ENCODE results near the gene DNASE1L3.

DNASE1L3 gene

GRCh38 chr3:58215317-58216025, 4.7 kb upstream of the DNASE1L3 start:
- no peak for DNase-seq (ENCODE audit: low read depth, low spot score)
- POLR2A ChIA-PET = interaction anchor here (0.7 kb wide), 1 partner anchor 19 kb away, joined by 3 read pairs; no protein-coding TSS in a partner anchor
- H3K4me3 ChIP-seq (ENCODE audit: low read depth, low read length) = no peak overlapping the region
- TF ChIP-seq, protein P1, sequence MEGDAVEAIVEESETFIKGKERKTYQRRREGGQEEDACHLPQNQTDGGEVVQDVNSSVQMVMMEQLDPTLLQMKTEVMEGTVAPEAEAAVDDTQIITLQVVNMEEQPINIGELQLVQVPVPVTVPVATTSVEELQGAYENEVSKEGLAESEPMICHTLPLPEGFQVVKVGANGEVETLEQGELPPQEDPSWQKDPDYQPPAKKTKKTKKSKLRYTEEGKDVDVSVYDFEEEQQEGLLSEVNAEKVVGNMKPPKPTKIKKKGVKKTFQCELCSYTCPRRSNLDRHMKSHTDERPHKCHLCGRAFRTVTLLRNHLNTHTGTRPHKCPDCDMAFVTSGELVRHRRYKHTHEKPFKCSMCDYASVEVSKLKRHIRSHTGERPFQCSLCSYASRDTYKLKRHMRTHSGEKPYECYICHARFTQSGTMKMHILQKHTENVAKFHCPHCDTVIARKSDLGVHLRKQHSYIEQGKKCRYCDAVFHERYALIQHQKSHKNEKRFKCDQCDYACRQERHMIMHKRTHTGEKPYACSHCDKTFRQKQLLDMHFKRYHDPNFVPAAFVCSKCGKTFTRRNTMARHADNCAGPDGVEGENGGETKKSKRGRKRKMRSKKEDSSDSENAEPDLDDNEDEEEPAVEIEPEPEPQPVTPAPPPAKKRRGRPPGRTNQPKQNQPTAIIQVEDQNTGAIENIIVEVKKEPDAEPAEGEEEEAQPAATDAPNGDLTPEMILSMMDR (IDR thresholded peaks at IDR 0.05; ENCODE audit: insufficient read depth, low read length, missing control alignments) = no peak
- CTCF ChIA-PET = interaction anchor here (0.7 to 13.8 kb wide), 9 partner anchors 8 to 88 kb away, joined by 3 to 196 read pairs (median 4); no protein-coding TSS in a partner anchor

DNA sequence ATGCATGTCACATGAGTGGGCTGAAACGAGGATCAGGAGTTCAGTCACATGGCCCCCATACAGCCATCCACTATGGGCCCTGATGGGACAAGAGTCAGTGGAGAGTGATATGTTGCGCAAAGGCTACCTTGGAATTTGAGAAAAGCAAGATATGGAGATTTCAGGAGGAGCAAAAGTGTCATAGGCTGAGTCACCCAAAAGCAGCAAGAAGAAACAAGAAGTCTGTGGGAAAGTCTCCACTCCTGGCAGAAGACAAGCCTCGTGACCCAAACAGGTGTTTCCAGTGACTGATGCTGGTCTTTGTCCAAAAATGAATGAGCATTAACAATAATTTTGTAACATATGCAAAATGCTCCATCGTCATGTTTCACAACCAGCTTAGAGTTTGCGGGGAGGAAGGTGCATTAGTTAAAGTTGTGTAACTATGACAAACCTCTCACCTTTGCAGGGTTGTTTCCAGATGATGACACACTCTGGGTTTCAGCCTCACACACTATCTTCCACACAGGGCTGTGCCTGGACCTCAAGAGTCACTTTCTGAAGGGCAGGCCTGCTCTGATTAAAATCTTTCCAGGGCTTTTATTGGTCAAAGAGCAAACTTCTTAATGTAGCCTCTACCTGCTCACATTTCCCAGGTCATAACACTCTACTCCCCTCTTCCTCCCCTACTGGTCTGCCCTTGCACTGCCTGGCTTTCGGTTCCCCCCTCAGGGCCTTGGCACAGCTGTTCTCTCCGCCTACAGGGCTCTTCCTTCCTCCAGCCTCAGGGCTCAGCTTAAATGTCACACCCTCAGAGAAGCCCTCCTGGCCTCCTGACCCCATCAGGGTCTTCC, 3.9 kb upstream of the DNASE1L3 start:
- no peak for DNase-seq (ENCODE audit: low read depth, low spot score)
- POLR2A ChIA-PET = no interaction called here
- CTCF ChIA-PET = interaction anchor here (0.7 to 13.8 kb wide), 13 partner anchors 9 to 92 kb away, joined by 3 to 196 read pairs (median 4); partner anchors contain the start of genes HTD2 and RPP14
- TF ChIP-seq, protein P1 (IDR thresholded peaks at IDR 0.05; ENCODE audit: insufficient read depth, low read length, missing control alignments) = no peak
- no peak overlapping the region for H3K4me3 ChIP-seq (ENCODE audit: low read depth, low read length)

- no peak for DNase-seq (ENCODE audit: low read depth, low spot score)
- H3K4me3 ChIP-seq (ENCODE audit: low read depth, low read length) = no peak overlapping the region
- TF ChIP-seq, protein P1 (IDR thresholded peaks at IDR 0.05; ENCODE audit: insufficient read depth, low read length, missing control alignments) = no peak
- CTCF ChIA-PET = interaction anchor here (0.7 to 13.8 kb wide), 5 partner anchors 8 to 90 kb away, joined by 3 to 196 read pairs (median 7); no protein-coding TSS in a partner anchor
- POLR2A ChIA-PET = no interaction called here
These were observed 839 bp downstream of the DNASE1L3 start for GRCh38 chr3:58209933-58210332.

- TF ChIP-seq, protein P1 (IDR thresholded peaks at IDR 0.05; ENCODE audit: insufficient read depth, low read length, missing control alignments) = no peak
- no peak overlapping the region for H3K4me3 ChIP-seq (ENCODE audit: low read depth, low read length)
- POLR2A ChIA-PET = no interaction called here
- DNase-seq (ENCODE audit: low read depth, low spot score) = no peak
- CTCF ChIA-PET = interaction anchor here (0.9 to 13.8 kb wide), 5 partner anchors 10 to 98 kb away, joined by 3 to 196 read pairs (median 8); partner anchors contain the start of genes HTD2 and RPP14
These were observed 2.8 kb downstream of the DNASE1L3 start for GRCh38 chr3:58207954-58208353.

DNA sequence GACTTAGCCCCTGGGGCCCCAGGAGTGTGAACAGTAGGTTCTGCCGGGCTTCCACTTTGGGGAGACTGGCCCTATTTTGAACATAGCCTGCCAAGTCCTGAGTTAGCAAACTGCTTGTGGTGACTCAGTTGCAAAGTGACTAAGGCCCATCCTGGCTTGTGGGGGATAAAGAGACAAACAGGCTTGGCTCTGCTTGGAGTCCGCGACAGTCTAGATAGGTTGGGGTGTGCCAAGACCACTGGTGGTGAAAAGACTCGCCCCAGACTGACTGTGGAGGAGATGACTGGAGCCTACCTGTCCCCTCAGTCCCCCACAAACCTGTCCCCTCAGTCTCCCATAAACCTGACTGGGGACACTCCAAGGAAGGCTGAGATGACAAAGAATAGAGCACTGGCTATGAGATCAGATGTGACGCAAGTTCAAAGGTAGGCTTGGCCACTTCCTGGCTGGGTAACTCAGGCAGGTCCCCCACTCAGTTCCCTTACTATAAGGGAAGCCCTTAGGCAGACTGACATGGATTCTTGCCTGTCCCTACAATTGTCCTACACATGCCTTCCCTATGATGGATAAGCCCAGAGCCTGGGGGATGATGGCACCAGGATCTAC, 4.3 kb downstream of the DNASE1L3 start:
- CTCF ChIA-PET = interaction anchor here (0.8 to 5.5 kb wide), 4 partner anchors 12 to 100 kb away, joined by 3 to 49 read pairs (median 8); partner anchors contain the start of genes HTD2 and RPP14
- TF ChIP-seq, protein P1 (IDR thresholded peaks at IDR 0.05; ENCODE audit: insufficient read depth, low read length, missing control alignments) = no peak
- H3K4me3 ChIP-seq (ENCODE audit: low read depth, low read length) = no peak overlapping the region
- no peak for DNase-seq (ENCODE audit: low read depth, low spot score)
- POLR2A ChIA-PET = no interaction called here

All from AG04449 (cell line).